VCaP (cell line): ENCODE measurements around the gene BMAL2.

Source experiments
- H3K27ac ChIP-seq: fragments of 450-650 bp; 2 replicates; pipeline ENCODE4 v1.5.1; 2017
- TF ChIP-seq, protein P1 (sequence below): fragments of 450-650 bp; conservative IDR thresholded peaks from 2 replicates; pipeline ENCODE4 v1.5.1; 2017; ENCODE audit warnings: mild to moderate bottlenecking, moderate library complexity

The BMAL2 gene

DNA sequence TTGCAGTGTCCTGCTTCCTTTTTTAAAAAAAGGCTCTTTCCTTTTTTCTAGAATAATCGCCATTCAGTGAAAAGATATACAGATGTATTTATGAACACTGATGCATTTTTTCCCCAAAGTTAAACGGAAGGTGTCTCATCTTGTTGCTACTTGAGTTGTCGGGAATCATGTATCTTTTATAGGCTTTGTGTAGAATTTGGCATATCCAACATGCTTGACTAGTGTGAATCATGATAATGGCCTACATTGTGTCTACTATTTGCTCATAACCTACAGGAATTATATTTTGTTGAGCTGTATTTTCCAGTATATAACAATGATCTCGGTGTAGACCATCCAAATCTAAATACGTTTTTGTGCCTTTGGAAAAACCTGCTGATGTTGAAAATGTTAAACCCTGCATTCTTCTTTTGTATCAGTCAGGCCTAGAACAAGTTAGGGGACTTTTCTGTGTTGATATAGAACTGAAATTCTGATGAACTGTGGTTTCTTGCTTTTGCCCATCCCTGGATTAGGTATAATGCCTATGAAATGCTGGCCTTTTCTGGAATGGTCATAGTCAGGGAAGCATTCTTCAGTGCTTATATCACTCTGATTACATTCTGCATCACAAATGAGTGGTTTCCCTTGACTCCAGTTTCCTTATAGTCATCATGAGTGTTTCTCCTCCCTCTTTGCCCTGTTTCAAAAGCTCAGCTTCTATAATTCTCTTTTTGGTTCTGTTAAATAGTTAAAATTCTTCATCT lies 10.8 kb downstream of the BMAL2 start:
- no peak overlapping the region for H3K27ac ChIP-seq
- TF ChIP-seq, protein P1, sequence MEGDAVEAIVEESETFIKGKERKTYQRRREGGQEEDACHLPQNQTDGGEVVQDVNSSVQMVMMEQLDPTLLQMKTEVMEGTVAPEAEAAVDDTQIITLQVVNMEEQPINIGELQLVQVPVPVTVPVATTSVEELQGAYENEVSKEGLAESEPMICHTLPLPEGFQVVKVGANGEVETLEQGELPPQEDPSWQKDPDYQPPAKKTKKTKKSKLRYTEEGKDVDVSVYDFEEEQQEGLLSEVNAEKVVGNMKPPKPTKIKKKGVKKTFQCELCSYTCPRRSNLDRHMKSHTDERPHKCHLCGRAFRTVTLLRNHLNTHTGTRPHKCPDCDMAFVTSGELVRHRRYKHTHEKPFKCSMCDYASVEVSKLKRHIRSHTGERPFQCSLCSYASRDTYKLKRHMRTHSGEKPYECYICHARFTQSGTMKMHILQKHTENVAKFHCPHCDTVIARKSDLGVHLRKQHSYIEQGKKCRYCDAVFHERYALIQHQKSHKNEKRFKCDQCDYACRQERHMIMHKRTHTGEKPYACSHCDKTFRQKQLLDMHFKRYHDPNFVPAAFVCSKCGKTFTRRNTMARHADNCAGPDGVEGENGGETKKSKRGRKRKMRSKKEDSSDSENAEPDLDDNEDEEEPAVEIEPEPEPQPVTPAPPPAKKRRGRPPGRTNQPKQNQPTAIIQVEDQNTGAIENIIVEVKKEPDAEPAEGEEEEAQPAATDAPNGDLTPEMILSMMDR: no peak

DNA sequence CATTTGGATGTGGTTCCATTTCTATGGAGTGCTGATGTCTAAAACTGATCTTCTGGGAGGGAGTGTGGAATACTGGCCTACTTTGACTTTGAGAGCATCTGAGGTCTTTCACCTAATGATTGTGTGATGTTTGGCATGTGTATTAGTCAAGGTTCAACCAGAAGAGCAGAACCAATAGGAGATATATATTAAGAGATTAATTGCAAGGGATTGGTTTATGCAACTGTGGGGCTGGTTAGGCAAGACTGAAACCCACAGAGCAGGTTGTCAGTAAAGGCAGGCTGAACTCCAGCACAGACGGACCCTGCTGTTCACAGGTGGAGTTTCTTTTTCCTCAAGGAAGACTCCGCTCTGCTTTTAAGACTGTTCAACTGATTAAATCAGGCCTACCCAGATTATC lies 11.6 kb downstream of the BMAL2 start:
- TF ChIP-seq, protein P1: no peak
- no peak overlapping the region for H3K27ac ChIP-seq

DNA sequence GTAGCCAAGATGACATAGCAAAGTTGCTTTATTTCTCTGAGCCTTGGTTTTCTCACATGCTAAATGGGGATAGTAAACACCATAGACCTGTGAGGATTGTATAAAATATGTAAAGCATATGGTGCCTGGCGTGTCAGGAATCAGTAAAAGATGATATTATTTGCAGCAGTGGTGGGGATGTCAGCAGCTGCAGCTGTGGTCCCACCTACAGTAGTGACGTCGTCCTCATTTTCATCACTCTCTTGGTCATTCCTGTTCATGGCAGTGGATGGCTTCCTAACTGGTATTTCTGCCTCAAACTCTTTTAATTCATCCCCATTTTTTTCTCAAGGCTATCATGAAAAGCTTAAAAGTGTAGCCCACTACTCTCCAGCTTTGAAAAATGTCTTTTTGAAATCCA lies 12.1 kb downstream of the BMAL2 start:
- H3K27ac ChIP-seq: no peak overlapping the region
- TF ChIP-seq, protein P1: no peak

DNA sequence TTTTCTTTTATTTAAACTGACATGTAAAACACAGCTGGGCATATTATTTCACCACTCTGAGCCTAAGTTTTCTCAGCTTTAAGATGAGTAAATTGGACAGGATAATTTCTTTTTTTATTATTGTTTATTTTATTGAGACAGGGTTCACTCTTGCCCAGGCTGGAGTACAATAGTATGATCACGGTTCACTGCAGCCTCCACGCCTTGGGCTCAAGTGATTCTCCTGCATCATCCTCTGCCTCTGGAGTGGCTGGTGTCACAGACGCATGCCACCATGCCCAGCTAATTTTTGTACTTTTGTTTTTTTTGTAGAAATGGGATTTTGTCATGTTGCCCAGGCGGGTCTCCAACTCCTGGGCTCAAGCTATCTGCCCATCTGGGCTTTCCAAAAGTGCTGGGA lies 12.7 kb downstream of the BMAL2 start:
- no peak overlapping the region for H3K27ac ChIP-seq
- TF ChIP-seq, protein P1: no peak

DNA sequence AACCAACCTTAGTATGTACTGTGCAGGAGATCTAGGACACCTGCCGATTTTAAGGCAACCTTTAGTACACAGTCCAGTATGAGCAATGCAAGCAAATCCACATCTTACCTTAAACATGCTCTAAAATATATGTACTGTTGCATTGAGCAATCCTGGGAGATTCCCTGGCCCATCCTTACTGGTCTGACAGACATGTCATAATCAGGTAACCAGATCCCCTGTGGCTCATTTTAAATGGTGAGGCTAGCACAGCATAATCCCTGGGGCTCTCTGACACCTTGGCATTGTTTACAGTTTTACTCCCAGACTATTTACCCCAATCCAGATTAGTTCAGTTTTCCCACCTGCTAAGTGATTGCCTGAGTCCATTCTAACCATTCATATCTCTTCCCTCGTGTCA lies 15.1 kb downstream of the BMAL2 start:
- H3K27ac ChIP-seq: no peak overlapping the region
- TF ChIP-seq, protein P1: no peak

DNA sequence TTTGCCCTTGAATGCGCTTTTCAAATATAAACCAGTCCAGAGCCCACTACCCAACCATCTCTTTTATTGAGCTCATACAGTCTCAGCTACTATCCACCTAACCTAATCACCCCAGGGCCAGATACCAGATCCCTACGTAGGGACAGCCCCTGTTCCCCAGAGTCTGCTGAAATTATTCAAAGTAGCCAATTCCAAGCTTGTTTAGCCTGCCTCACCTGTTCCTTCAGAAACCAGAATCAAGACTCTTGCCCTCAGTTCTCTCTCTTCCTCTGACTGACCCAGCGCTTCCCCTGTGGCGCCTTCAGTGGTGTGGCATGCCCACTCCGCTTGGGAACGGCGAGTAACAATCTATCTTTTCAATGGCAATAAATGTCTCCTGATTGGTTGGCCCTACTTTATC lies 18.8 kb downstream of the BMAL2 start:
- TF ChIP-seq, protein P1: no peak
- H3K27ac ChIP-seq: no peak overlapping the region

DNA sequence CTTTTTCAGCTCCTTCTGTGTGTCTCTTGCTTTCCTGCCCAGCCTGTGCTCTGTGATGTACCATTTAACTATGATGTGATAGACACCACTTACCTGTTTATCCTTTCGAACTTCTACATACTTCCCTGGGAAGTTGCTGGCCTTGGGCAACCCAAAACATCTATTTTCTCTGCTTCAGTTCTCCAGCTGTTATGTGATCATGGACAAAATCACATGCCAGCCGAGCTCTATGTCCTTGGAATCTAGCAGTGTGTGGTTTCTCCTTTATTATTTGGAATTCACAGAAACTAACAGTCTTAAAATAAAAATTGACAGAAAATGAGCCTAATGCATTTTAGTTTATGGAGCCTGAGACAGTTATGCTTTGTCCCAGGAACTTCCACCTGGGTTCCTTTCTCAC lies 22.9 kb downstream of the BMAL2 start:
- TF ChIP-seq, protein P1: no peak
- no peak overlapping the region for H3K27ac ChIP-seq
